ENCODE results near the gene IRF2.

The IRF2 gene

DNA sequence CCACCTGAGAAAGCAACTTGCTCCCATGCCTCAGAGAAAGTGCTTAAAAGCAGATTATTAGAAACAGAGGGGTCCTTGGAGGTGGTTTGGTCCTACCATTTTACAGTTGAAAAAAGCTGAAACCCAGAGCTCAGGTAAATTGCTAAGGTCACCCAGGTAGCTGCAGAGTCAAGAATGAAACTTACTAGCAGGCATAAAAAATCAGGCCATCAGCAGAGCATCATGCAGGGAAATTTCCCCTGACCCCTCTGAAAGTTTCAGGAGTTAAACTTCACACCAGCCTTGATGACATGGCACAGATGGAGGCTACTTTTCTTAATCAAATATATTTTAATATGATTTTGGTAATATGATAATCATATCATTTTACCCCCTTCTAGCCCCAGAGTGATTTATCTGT lies 70.3 kb downstream of the IRF2 start:
- no peak for DNase-seq

DNA sequence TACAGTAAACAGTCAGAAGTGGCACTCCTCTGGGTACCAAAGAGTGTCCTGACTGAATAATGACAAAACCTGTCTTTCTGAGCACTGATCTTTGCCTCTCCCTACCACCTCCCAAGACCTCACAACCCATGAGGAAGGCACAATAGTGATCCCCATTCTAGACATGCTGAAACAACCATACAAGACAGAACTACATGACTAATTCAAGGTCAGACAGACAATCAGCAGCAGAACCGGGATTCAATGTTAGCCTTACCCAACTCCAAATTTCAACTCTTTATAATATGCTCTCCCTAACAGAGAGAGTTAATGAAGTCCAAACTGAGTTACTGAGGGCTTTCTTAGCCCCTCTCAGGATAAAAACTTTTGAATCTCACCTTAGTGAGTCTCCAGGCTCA lies 71.0 kb downstream of the IRF2 start:
- DNase-seq: no peak

- DNase-seq: no peak
Measured at GRCh38 chr4:184402740-184403383, 71.5 kb downstream of the IRF2 start.

DNA sequence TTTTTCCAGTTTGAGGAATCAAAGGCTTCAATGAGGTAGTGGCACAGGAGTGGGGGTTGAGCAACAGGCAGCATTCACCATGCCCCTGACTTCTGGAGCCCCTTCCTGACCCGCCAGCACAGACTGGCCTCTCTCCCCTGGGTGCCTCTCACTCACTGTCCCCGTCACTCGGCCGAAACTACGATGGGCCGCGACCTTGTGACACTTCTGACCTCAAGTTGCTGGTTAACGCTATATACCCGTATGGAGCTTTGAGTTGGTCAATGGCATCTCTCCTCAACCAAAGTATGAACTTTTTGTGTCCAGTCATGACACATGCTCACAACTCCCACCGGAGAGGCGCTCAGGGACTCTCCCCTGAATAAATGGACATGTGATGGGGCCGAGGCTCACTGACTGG lies 72.1 kb downstream of the IRF2 start:
- DNase-seq: no peak

DNA sequence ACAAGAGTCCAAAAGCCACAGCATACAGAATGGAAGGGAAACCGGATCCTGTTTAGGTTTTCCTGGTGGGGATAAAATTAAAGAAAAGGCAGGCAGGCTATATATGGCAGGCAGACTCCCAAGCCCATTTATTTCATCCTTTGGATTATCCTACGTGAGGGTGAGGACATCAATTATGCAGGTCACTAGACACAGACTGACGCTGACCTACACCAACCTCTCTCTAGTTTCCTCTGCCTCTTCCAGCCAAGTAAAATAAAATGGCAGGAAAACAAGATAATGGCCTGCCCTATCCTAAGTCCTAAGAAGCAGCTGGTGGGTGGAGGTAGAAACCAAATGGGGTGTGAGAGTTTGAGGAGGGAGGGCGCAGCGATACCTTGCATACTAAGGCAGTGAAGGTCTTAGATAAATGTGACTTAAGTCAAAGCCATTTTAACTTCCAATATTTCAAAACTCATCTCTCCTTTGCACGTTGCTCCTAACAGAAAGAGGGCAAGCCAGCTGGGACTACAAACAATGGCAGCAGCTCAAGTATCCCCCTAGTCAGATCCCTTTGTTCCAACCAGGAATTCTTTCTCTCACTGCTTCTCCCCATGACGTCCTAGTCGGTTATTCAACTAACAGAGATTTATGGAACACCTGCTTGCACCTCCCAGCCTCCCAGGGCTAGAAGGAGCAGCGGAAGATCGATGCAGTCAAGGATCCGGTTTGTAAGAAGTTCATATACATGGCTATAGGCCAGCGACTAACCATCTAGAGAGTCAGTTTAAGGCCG lies 72.8 kb downstream of the IRF2 start:
- DNase-seq: no peak

DNA sequence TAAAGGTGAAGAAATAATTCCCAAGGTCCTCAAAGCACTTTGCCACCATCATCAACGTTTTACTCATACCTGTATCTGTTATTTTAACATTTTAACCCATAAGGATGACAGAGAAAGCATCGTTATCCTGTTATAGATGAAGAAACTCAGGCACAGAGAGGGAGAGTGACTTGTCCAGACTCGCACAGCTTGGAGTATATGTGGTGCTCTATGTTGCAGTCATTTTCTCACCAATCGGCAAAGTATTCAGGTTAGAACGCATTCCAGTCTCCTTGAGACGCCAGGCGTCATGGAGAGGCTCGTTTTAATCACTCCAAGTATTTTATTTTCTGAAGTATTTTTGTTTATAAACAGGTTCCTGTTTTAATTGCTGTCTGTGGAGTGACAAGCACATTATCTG lies 73.5 kb downstream of the IRF2 start:
- no peak for DNase-seq

- DNase-seq: no peak
Measured at GRCh38 chr4:184400375-184400870, 73.9 kb downstream of the IRF2 start.

DNA sequence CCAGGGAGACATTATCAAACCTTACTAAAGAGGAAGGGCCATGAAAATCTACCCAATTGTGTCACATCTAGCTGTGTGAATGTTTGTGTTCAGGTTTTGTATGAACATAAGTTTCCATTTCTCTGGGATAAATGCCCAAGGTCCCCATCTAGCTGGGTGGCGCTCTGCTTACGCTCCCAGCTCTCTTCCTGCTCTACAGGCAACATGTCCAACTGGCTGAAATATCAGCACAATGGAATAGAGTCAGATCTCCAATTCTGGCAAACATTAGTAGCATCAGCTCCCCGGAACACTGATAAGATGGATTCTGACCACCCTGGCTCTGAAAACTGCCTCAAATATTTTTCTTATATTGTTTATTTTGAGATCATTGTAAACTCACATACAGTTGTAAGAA lies 74.8 kb downstream of the IRF2 start:
- DNase-seq: no peak

DNA sequence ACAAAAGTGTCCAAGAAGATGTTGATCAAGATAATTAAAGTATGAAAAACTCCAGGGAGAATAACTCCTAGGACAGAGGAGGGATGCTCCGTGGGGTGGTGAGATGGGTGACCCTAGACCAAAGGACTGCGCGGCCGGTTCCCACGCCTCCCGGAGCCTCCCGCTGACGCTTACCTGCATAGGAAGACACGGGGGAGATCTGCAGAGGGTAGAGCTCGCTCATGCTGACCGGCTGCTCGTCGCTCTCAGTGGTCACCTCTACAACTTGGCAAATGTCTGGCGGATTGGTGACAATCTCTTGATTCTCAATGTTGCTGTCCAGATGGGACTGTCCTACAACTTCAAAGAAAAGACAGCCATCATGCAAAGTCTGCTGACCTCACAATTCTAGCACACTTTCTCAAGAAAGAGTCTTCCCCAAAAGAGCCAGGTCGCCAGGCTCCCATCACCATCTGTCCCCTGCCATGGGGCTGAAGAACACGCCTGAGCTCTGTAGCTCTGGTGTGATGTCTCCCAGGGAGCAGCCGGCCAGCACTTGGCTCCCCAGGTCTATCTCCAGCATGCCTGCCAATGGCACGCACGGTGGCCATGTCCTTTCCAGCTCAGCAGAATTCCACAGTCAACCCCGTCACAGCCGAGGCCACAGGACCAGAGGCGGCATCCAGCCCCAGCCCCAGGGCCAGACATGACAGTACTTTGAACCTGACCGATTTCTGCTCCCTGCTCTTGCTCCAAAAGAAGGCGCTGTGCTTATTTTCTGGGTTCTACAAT lies 75.4 kb downstream of the IRF2 start:
- no peak for DNase-seq

GRCh38 chr4:184397516-184398163 lies 76.7 kb downstream of the IRF2 start:
- DNase-seq: no peak

- no peak for DNase-seq
Measured at GRCh38 chr4:184396570-184397515, 77.5 kb downstream of the IRF2 start.

GRCh38 chr4:184395971-184396391 lies 78.4 kb downstream of the IRF2 start:
- DNase-seq: no peak

GRCh38 chr4:184395451-184395917 lies 78.9 kb downstream of the IRF2 start:
- no peak for DNase-seq

GRCh38 chr4:184392748-184393559 lies 81.4 kb downstream of the IRF2 start:
- DNase-seq: no peak

DNA sequence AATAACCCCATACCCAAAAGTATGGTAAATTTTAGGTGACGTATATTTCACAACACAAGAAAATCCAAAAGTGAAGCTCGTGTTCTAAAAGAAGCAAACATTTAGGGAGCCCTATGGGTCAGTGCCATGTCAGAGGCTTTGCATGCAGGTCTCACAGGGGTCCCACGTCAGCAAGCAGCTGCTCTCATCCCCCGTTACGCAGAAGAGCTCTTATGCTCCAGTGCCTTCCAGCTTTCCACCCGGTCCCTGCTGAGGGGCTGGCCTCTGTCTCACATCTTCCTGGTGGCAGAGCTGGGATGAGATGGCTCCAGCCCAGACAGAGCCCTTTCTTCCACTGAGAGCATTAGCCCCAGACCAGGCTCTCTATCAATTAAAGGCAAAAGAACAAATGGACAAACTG lies 82.0 kb downstream of the IRF2 start:
- no peak for DNase-seq

DNA sequence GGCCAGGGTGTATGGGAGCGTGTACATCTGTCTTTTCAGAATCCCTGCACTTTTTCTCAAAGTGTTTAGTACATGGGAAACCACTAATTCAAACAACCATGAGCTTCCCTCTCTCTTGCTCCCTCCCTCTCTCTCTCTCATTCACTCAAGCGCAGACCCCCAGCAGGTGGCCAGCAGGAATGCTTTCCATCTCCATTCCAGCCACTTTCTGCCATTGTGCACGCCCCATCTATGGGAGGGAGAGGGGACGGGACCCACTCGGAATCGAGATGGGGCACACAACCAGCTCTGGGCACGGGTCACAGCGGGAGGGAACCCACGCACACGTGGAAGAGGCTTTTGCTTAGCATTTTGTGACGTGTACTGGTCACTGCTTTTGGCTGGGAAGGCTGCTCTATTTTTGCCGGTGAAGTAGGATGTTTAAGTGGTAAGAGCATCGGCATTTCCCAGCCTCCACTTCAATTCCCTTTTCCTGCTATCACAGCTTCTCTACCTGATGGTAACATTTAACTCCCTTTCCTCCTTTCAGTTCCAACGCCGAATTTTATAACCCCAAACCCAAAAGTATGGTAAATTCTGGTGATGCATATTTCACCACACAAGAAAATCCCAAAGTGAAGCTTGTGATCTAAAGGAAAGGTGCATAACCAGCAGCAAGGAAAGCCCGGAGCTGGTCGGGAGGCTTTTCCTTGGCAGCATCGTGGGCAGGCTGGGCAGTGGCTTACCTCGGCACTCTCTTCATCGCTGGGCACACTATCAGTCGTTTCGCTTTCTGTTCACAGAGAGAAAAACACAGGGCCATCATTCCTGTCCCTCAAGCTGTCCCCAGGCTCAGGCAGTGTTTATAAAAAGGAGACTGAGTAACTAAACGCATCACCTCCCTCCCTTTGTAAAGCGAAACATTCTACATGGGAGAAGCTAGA lies 84.1 kb downstream of the IRF2 start:
- DNase-seq: no peak

- DNase-seq: no peak
Measured at GRCh38 chr4:184388106-184388505, 86.2 kb downstream of the IRF2 start.

GRCh38 chr4:184387351-184387750 lies 87.0 kb downstream of the IRF2 start:
- DNase-seq: no peak

GRCh38 chr4:184386271-184386781 lies 88.0 kb downstream of the IRF2 start:
- DNase-seq: no peak

- DNase-seq: no peak
Measured at GRCh38 chr4:184385705-184386141, 88.6 kb downstream of the IRF2 start.
